GM21447 (cell line): ENCODE measurements around the gene KRT35.
"Not testable (repeated sequence)": the region's sequence is repeated elsewhere in the genome, so short reads cannot be mapped to it uniquely, and the experiment has no call there.

Experiments
- ATAC-seq: cut with Tn5 transposase; IDR thresholded peaks from one replicate; pipeline ENCODE4 v1.9.1; 2021; ENCODE audit not compliant: unreplicated experiment

The KRT35 gene

GRCh38 chr17:41462705-41463104, 18.2 kb downstream of the KRT35 start:
- no peak for ATAC-seq

GRCh38 chr17:41457676-41458075, 23.3 kb downstream of the KRT35 start:
- no peak for ATAC-seq

DNA sequence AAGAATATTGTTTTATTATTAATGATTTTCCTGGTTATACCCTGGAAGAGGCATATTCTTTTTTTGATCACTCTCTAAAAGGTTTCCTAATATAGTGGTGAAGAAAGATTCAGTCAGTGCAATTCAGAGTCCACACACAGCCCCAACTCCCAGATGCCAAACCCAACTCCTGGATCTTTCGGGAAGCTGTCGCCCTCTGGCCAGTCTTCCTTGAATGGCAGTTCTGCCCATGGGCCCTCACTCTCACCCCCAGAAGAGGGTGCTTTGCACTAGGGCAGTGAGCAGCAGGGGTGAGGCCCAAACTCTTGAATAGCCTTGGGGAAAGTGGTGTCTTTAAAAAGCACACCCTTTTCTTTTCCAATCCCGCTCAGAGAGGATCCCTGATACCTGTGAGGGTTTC, 24.7 kb downstream of the KRT35 start:
- no peak for ATAC-seq

DNA sequence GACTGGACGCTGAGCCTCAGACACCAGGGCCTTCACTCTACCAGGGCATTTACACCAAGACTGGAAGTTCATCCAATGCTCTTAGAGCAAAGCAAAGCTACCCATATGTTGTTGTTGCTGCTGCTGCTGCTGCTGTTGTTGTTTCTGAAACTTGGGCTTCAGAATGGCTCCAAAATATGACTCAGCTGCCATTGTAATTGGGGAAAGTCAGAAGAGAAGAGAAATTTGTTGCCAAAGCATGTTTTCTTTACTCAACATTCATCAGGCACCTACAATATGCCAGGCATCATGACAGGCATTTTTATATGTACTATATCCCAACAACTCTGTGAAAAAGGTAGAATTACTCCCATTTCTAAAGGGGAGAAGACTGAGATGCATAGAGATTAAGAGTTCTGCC, 25.7 kb downstream of the KRT35 start:
- no peak for ATAC-seq

GRCh38 chr17:41453066-41453465, 27.9 kb downstream of the KRT35 start:
- no peak for ATAC-seq

DNA sequence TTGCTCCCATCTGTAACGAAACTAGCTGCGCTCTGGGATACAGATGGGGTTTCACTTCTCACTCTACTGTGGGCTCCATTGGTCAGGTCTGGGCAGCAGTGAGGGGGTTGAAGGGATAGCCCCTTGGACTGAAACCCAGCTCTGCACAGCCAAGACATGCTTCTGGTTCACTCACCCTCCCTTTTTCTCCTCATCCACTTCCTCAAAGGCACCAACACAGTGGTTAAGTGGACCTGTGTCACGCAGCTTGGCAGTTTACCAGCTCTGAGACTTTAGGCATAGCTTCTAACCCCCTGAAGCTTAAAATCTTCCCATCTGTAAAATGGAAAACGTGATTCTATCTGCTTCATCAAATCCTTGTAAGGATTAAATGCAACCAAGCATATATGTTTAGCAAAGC, 28.7 kb downstream of the KRT35 start:
- no peak for ATAC-seq

GRCh38 chr17:41451154-41451728, 29.7 kb downstream of the KRT35 start:
- no peak for ATAC-seq

- no peak for ATAC-seq
These were observed 31.9 kb downstream of the KRT35 start for GRCh38 chr17:41449008-41449407.

GRCh38 chr17:41448506-41448905, 32.4 kb downstream of the KRT35 start:
- no peak for ATAC-seq

DNA sequence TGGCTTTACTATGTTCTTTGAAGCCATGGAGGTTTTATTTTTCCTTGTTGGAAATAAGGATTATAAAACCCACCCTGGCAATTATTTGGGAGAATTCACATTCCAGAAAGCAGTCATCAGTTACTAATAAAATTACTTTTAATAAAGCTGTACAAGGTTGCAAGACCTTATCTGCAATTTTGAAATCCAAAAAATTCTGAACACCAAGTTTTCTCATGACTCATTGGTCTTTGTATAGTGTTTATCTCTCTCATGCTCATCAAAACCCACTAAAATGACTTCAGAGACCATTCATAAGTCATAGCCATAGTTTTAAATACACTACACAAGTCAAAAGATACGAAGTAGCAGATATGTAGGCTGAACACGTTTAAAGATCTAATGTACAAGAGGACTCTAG, 34.1 kb downstream of the KRT35 start:
- no peak for ATAC-seq

- ATAC-seq, result no peak
These were observed 36.3 kb downstream of the KRT35 start for GRCh38 chr17:41444640-41445039.

DNA sequence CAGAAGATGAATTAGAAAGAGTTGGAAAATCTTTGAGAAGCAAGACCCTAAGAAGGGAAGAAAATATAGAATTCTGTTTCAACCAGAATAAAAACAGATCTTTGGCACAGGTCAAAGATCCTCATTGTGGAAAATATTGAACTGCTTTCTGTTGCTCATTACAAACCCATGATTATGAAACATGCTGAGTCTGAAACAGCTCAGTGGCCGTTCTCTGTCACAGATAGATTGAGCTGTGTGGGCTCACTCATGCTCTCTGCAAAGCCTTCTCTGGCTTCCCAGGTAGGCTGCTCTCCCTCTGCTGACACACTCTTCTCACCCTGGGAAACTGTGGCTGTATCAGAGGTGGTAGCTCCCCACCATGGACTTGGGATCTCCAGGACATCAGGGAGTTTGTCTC, 36.8 kb downstream of the KRT35 start:
- no peak for ATAC-seq

- no peak for ATAC-seq
These were observed 38.2 kb downstream of the KRT35 start for GRCh38 chr17:41442739-41443138.

GRCh38 chr17:41440531-41441033, 40.4 kb downstream of the KRT35 start, which contains the start of gene KRT38:
TSS of gene KRT38 (minus strand) at chr17:41440983. CDS start at chr17:41440921, 62 bp downstream.
- no peak for ATAC-seq

DNA sequence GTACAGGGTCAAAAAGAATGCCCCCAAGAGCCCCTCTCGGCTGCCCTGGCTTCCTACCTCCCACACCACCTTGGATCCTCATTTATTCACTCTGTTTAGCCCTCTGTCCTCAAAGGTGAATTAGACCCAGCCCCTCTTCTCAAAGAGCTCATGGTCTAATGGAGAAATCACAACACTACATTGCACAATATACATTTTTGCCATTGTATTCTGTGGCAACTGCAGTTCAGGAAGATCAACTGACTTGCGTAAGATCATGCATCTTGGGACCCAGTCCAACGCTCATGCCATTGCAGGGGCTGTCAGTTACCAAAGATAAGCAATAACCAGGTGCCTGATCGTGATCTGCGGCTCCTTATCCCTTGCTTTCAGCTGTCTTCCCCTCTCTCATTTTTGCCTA, 41.6 kb downstream of the KRT35 start:
- no peak for ATAC-seq

- no peak for ATAC-seq
These were observed 43.2 kb downstream of the KRT35 start for GRCh38 chr17:41437769-41438168.

- ATAC-seq, result no peak
These were observed 43.7 kb downstream of the KRT35 start for GRCh38 chr17:41437254-41437653.

- no peak for ATAC-seq
These were observed 46.5 kb downstream of the KRT35 start for GRCh38 chr17:41434415-41434814.

GRCh38 chr17:41434005-41434404, 46.9 kb downstream of the KRT35 start:
- ATAC-seq, result no peak

DNA sequence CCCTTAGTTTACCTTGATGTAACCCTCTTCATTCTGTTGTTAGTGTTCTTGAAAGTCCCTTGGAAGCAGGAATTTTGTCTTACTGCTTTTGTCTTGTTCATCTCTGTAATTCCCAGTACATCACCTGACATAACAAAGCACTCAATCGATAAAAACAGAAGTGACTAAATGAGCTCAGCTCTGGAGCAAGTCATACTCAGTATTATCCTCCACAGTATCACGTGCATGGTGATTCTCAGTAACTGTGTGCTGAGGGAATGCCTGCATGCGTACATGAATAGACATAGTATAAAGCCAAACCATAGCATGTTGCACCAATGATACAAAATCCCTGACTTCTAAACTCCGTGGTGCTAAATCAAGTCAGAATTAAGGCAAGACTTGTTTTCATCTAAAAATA, 47.4 kb downstream of the KRT35 start:
- no peak for ATAC-seq

DNA sequence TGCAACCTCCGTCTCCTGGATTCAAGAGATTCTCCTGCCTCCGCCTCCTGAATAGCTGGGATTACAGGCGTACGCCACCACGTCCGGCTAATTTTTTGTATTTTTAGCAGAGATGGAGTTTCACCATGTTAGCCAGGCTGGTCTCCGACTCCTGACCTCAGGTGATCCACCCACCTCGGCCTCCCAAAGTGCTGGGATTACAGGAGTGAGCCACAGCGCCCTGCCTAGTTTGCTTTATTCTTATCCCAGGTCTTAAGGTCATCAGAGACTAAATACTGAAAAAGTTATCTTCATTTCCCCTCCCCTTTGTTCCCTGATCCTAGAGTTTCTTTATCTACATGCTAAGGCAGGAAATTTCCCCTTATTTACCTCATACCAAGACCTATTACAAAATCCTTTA, 50.6 kb downstream of the KRT35 start:
- ATAC-seq, result not testable (repeated sequence)

DNA sequence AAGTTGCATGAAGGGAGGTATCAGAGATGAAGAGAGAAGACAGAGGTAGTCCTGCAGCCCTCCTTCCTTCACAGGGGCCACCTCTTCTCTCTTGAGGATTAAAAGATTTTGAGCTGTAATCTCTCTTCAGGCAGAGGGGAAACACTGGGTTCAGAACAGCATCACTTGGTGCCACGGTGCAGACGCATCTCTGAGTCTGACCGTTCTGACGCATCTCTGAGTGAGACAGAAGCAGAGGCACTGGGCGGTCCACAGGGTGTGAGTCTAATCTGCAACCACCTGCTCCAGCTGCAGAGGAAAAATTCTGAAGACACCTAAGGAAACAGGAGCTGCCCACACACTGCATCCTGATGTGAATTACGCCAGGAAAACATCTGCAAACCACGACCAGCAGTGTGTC, 51.3 kb downstream of the KRT35 start:
- ATAC-seq, result no peak

- ATAC-seq, result no peak
These were observed 52.2 kb downstream of the KRT35 start for GRCh38 chr17:41428591-41429291.
